GM19467 (cell line): ENCODE data around the gene ISL1.

Source experiments
- ATAC-seq: cut with Tn5 transposase; IDR thresholded peaks from one replicate; pipeline ENCODE4 v1.9.1; 2021; ENCODE audit warnings: mild to moderate bottlenecking, moderate library complexity; ENCODE audit not compliant: unreplicated experiment

The ISL1 gene

GRCh38 chr5:51439232-51439631 is 56.0 kb downstream of the ISL1 start:
- no peak for ATAC-seq
